Small intestine (tissue), 16 donors: ENCODE data around the gene ZNF627. TPM values are rescaled to one million over a fixed set of nuclear protein-coding genes. Genes with fewer than 3 reads are reported as not detected.

ENCODE experiments used
- DNase-seq, 2 donors: peaks; one replicate each; pipeline versions ENCODE4 v3.0.0 to v3.0.0-alpha.2; 2013
- FAIRE-seq: peaks from 2 replicates; lab custom pipeline; 2012; peaks lifted over from hg19 to GRCh38; lab: Jason Lieb, UNC
- H3K27ac ChIP-seq, 3 donors: one replicate each; pipeline ENCODE4 v1.5.1; 2013; ENCODE audit warnings: low read length in 2 of 3, mild to moderate bottlenecking in 2 of 3, control low read depth in 1 of 3, inconsistent platforms in 1 of 3, low read depth in 1 of 3, moderate library complexity in 1 of 3
- H3K27me3 ChIP-seq, 3 donors: one replicate each; pipeline ENCODE4 v1.6.1; 2013; ENCODE audit warnings: low read length in 3 of 3, inconsistent platforms in 1 of 3; ENCODE audit not compliant: control insufficient read depth in 3 of 3, insufficient read depth in 3 of 3
- H3K36me3 ChIP-seq, 3 donors: one replicate each; pipeline ENCODE4 v1.6.1; 2013; ENCODE audit warnings: low read length in 3 of 3, inconsistent platforms in 1 of 3, low read depth in 1 of 3, mild to moderate bottlenecking in 1 of 3, moderate library complexity in 1 of 3; ENCODE audit not compliant: control insufficient read depth in 3 of 3, insufficient read depth in 2 of 3
- H3K4me1 ChIP-seq, 3 donors: one replicate each; pipeline ENCODE4 v1.6.1; 2013; ENCODE audit warnings: low read length in 2 of 3, inconsistent platforms in 1 of 3, low read depth in 1 of 3, mild to moderate bottlenecking in 1 of 3, moderate library complexity in 1 of 3; ENCODE audit not compliant: control insufficient read depth in 3 of 3, insufficient read depth in 2 of 3
- H3K4me3 ChIP-seq, 3 donors: one replicate each; pipeline ENCODE4 v1.5.1; 2013; ENCODE audit warnings: low read length in 3 of 3, control low read depth in 1 of 3, inconsistent platforms in 1 of 3, low read depth in 1 of 3, mild to moderate bottlenecking in 1 of 3, moderate library complexity in 1 of 3
- H3K9me3 ChIP-seq, 2 donors: one replicate each; pipeline ENCODE4 v1.6.1; 2013; ENCODE audit warnings: low read depth in 1 of 2, low read length in 1 of 2; ENCODE audit not compliant: control insufficient read depth in 2 of 2, insufficient read depth in 1 of 2
- WGBS, 3 donors: extraction: QIAGEN DNeasy Blood & Tissue Kit; methylation state at CpG; one replicate each; pipeline ENCODE4 v1.1.7; 2013; 5-methylcytosine and 5-hydroxymethylcytosine counted together
- long read RNA-seq, 10 donors: transcript quantifications; one replicate each; lab custom pipeline, GENCODE V29; 2026
- polyA plus RNA-seq, 4 donors: library from polyadenylated mRNA; stranded (reverse) in 3 of 4; unstranded in 1 of 4; fragments of 200-250 nt in 3 of 4; fragments of 120-200 nt in 1 of 4; gene quantifications; one replicate each; pipeline versions ENCODE4 v1.2.1 to v1.2.3, GENCODE V29; 2013
- donor health status: healthy with polysubstance abuse.
- donor health status: control.
- donor health status: control.
- donor health status: Bipolar disorder and iron deficiency.
- donor health status: healthy.

The ZNF627 gene
- 10 to 100 TPM in 1 of 4 donors, 1 to 10 TPM in 3; 3.8 to 15.7 (median 6.0) TPM for polyA plus RNA-seq
- long read RNA-seq, donor 1: 0 reads
- long read RNA-seq, donor 2, partial matches to known transcripts: 0 of 1 reads
- long read RNA-seq, donor 2, other reads (novel, unspliced or antisense): 0 of 1 reads
- long read RNA-seq, donor 3, partial matches to known transcripts: 0 of 4 reads
- long read RNA-seq, donor 3, other reads (novel, unspliced or antisense): 0 of 4 reads
- long read RNA-seq, donor 4: 0 reads
- long read RNA-seq, donor 5, partial matches to known transcripts: 0 of 2 reads
- long read RNA-seq, donor 5, other reads (novel, unspliced or antisense): 0 of 2 reads
- long read RNA-seq, donor 6, partial matches to known transcripts: 0 of 3 reads
- long read RNA-seq, donor 6, other reads (novel, unspliced or antisense): 0 of 3 reads
- long read RNA-seq, donor 7, transcript ZNF627-201 (4 exons, 2,840 nt): major isoform, 12 of 12 reads
- long read RNA-seq, donor 7, partial matches to known transcripts: 0 of 12 reads
- long read RNA-seq, donor 7, other reads (novel, unspliced or antisense): 0 of 12 reads
- long read RNA-seq, donor 8, partial matches to known transcripts: 0 of 1 reads
- long read RNA-seq, donor 8, other reads (novel, unspliced or antisense): 0 of 1 reads
- long read RNA-seq, donor 9, partial matches to known transcripts: 0 of 2 reads
- long read RNA-seq, donor 9, other reads (novel, unspliced or antisense): 0 of 2 reads
- long read RNA-seq, donor 10, transcript ZNF627-201 (4 exons, 2,840 nt): major isoform, 7 of 7 reads
- long read RNA-seq, donor 10, partial matches to known transcripts: 0 of 7 reads
- long read RNA-seq, donor 10, other reads (novel, unspliced or antisense): 0 of 7 reads

GRCh38 chr19:11597202-11598102 is at the start of gene ZNF627:
ZNF627 (plus strand) TSS chr19:11597483; CDS start chr19:11597628, 145 bp downstream.
- H3K27me3 ChIP-seq: no peaks in the 10 kb centered on the region
- H3K27ac ChIP-seq: peak within 1 kb of the TSS; percentile 88 to 99 (median 96)
- H3K9me3 ChIP-seq: no peaks in the 10 kb centered on the region
- FAIRE-seq: no peak
- H3K36me3 ChIP-seq: peaks cover 0 to 17% (median 1%) of the 10 kb centered on the region in 3 donors
- DNase-seq: peak; percentile 99
- H3K4me1 ChIP-seq: peaks cover 2 to 8% (median 3%) of the 10 kb centered on the region in 3 donors
- H3K4me3 ChIP-seq: peak within 1 kb of the TSS; percentile 85 to 100 (median 88)
- 0% methylated on average over 49 to 67 of the region's 67 CpGs for WGBS, 3 donors

DNA sequence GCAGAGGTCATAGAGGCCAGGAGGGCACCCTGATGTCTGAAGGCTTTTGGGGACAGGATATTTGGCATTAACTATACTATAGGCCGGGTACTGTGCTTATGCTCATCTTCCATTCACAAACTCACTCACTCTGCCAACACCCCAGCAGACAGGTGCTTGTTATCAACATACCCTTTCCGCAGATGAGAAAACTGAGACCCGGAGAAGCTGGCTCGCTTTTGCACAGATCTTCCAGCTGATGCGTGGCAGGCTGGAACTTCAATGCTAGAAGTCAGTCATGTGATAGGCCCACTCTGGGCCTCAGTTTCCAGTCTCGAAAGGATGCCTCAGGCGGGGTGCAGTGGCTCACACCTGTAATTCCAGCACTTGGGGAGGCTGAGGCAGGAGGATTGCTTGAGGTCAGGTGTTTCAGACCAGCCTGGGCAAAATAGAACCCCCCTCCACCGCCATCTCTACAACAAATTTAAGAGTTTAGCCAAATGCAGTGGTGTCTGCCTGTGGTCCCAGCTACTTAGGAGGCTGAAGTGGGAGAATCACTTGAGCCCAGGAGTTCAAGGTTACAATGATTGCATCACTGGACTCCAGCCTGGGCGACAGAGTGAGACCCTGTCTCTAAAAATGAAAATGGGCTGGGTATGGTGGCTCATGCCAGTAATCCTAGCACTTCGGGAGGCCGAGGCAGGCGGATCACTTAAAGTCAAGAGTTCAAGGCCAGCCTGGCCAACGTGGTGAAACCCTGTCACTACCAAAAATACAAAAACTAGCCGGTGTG is 49.2 kb upstream of the ZNF627 start:
- Histone ChIP-seq H3K4me3 (no peak overlapping the region), H3K36me3 (peaks cover 0 to 22% (median 9%) of the 10 kb centered on the region in 3 donors), H3K27ac (no peak overlapping the region), H3K27me3 (no peaks in the 10 kb centered on the region), H3K4me1 (no peaks in the 10 kb centered on the region), H3K9me3 (no peaks in the 10 kb centered on the region)
- DNase-seq (no peak), FAIRE-seq (no peak)
- WGBS, 3 donors: 73 to 87% (median 83%) methylated on average over 14 of the region's 14 CpGs

GRCh38 chr19:11549386-11549953 is 47.8 kb upstream of the ZNF627 start:
- Histone ChIP-seq H3K27ac (no peak overlapping the region), H3K9me3 (no peaks in the 10 kb centered on the region), H3K27me3 (no peaks in the 10 kb centered on the region), H3K4me3 (no peak overlapping the region), H3K36me3 (peaks cover 4 to 36% (median 10%) of the 10 kb centered on the region in 3 donors), H3K4me1 (no peaks in the 10 kb centered on the region)
- DNase-seq (no peak), FAIRE-seq (no peak)
- WGBS, 3 donors: 85 to 93% (median 89%) methylated on average over 19 to 24 of the region's 24 CpGs

GRCh38 chr19:11550265-11550664 is 47.0 kb upstream of the ZNF627 start:
- Histone ChIP-seq H3K4me1 (no peaks in the 10 kb centered on the region), H3K36me3 (peaks cover 4 to 43% (median 10%) of the 10 kb centered on the region in 3 donors), H3K27ac (no peak overlapping the region), H3K27me3 (no peaks in the 10 kb centered on the region), H3K9me3 (no peaks in the 10 kb centered on the region), H3K4me3 (no peak overlapping the region)
- DNase-seq (no peak), FAIRE-seq (no peak)
- 84 to 90% (median 88%) methylated on average over 8 of the region's 8 CpGs for WGBS, 3 donors

GRCh38 chr19:11551603-11552235 is 45.6 kb upstream of the ZNF627 start:
- H3K9me3 ChIP-seq: no peaks in the 10 kb centered on the region
- H3K27ac ChIP-seq: peak overlapping the region in 1 of 3 donors; percentile 29
- no peak overlapping the region for H3K4me3 ChIP-seq
- FAIRE-seq: no peak
- H3K36me3 ChIP-seq: peaks cover 4 to 51% (median 10%) of the 10 kb centered on the region in 3 donors
- no peak for DNase-seq
- no peaks in the 10 kb centered on the region for H3K4me1 ChIP-seq
- 85 to 90% (median 89%) methylated on average over 24 to 26 of the region's 26 CpGs for WGBS, 3 donors
- H3K27me3 ChIP-seq: no peaks in the 10 kb centered on the region

DNA sequence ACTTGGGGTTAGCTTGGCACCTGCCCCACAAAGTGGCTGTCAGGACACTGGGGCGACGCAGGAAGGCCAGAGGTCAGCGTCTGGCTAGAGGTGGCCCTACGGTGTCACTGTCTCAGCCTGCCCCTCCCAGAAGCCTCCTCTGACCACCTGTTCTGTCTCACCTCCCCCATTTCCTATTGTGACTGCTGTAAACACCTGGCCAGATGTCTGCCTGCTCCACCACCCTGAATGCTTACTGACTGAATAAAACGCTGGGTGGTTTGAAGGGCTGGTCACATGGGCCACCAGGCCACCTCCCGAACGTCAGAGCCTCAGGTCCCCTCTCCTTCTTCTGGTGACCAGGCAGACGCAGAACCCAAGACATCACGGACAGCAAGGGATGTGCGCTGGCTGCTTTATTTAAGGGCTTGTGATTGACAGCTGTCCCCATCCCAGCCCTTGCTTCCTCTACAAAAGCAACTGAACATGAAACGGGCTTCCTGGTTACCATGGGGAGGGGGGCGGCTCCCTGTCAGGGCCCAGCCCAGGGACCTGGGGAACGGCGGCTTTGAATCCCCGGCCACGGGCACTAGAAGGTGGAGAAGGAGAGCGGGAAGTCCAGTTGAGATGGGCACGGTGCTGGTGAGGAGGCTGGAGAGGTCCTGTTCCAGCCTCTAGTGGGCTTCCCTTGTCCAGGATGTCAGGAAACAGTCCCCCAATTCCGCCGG is 44.5 kb upstream of the ZNF627 start:
- Histone ChIP-seq H3K27ac (no peak overlapping the region), H3K4me3 (no peak overlapping the region), H3K9me3 (no peaks in the 10 kb centered on the region), H3K4me1 (peaks cover 0 to 2% (median 2%) of the 10 kb centered on the region in 3 donors), H3K36me3 (peaks cover 4 to 53% (median 10%) of the 10 kb centered on the region in 3 donors), H3K27me3 (no peaks in the 10 kb centered on the region)
- DNase-seq (no peak), FAIRE-seq (no peak)
- 76 to 80% (median 79%) methylated on average over 20 of the region's 20 CpGs for WGBS, 3 donors
